Measurements from ENCODE around the gene EMC10.

Gene EMC10

DNA sequence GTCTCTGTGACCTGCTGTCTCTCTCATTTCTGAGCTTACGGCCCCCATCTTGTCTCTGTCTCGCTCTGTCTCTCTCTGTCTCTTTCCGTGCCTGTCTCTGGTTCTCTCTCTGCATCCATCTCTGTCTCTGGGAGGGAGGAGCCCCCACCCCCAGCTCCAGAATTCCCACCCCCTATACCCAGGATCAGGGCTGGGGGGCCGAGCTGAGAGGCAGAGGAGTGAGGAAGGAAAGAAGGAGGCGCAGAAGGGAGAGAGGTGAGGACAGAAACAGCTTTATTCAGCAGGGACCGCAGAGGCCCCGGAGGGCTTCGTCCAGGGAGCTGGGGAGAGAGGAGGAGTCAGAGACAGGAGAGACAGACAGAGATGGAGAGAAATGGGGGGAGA lies 20.7 kb downstream of the EMC10 start:
- no peak for DNase-seq (ENCODE audit: low spot score)

DNA sequence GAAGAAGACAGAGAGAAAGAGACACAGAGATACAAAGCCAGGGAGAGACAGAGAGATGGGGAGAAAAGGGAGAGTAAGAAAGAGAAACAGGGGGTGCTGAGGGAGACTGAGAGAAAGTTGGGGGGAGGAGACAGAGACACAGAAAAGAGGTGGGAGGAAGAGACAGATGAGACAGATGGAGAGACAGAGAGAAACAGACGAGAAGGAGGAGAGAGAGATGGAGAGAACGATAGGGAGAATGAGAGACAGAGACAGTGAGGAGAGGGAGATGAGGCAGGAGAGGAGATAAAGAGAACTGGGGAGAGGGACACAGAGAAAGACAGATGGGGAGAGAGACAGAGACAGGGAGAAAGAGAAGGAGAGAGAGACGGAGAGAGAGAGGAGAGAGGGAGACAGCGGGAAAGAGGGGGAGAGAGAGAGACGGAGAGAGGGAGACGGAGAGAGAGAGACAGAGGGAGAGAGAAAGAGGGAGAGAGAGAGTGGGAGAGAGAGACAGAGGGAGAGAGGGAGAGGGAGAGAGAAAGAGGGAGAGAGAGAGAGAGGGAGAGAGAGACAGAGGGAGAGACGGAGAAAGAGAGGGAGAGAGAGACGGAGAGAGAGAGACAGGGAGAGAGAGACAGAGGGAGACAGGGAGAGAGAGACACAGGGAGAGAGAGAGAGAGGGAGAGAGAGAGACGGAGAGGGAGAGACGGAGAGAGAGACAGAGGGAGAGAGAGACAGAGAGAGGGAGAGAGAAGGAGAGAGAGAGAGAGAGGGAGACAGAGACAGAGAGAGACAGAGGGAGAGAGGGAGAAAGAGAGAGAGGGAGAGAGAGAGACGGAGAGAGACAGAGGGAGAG lies 22.1 kb downstream of the EMC10 start:
- no peak for DNase-seq (ENCODE audit: low spot score)

DNA sequence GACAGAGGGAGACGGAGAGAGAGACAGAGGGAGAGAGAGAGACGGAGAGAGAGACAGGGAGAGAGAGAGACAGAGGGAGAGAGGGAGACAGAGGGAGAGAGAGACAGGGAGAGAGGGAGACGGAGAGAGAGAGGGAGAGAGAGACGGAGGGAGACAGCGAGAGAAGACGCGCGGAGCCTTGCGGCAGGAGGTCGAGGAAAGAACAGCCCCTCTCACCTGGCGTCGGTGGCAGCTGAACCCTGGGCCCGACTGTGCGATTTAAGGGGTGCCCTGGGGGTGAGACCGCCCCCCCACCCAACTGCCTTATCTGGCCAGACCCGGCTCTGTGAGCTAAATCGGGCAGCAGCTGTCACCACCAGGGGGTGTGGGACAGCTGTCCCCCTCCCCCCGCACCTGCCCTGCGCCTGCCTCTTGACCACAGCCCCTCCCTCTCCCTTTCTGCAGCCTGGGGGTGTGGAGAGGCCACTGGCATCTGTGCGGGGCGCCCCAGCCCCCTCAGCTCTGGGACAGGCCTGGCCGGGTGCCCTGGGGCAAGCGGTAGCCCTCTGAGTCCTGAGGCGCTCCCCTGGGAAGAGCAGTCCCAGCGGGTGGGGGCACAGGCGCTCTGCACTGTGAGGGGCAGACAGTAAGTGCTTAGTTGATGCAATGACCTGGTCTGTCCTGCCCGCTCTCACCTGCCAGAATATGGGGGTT lies 23.9 kb downstream of the EMC10 start:
- peak; percentile 57 for DNase-seq (ENCODE audit: low spot score)

DNA sequence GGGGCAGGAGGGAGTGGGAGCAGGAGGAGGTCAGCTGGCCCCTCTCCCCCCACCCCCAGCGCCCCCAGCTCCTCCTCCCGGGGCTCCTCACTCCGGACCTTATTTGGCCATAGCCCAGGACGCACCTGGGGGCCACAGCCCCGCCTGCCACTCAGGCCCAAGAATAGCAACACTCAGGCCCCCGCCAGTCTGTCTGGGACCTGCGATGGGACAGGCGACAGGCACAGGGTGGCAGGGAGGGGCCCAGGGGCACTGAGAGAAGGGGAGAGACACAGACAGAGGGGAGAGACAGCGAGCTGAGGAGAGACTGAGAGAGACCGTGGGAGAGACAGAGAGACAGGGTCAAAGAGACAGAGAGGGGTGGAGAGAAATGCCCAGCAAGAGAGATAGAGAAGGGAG lies 24.4 kb downstream of the EMC10 start:
- no peak for DNase-seq (ENCODE audit: low spot score)

DNA sequence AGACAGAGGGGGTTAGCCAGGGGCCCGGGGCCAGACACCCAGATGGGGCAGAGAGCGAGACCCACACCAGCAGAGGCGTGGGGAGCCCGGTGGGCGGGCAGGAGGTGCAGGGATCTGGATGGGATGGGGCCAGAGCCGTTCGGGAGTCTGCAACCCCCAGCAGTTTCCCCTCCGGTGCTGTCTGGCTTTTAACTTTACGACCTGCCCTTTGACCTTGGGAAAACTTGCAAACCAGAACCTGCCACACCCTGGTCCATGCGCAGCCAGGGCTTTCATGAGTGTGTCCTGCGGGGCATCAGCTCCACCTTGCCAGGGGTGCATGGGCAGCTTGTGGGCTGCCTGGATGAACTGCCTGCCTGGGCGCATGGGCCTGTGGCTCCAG lies 24.9 kb downstream of the EMC10 start:
- DNase-seq (ENCODE audit: low spot score) = peak; percentile 71

- DNase-seq (ENCODE audit: low spot score) = no peak
Measured at GRCh38 chr19:50501568-50502475, 25.5 kb downstream of the EMC10 start.

DNA sequence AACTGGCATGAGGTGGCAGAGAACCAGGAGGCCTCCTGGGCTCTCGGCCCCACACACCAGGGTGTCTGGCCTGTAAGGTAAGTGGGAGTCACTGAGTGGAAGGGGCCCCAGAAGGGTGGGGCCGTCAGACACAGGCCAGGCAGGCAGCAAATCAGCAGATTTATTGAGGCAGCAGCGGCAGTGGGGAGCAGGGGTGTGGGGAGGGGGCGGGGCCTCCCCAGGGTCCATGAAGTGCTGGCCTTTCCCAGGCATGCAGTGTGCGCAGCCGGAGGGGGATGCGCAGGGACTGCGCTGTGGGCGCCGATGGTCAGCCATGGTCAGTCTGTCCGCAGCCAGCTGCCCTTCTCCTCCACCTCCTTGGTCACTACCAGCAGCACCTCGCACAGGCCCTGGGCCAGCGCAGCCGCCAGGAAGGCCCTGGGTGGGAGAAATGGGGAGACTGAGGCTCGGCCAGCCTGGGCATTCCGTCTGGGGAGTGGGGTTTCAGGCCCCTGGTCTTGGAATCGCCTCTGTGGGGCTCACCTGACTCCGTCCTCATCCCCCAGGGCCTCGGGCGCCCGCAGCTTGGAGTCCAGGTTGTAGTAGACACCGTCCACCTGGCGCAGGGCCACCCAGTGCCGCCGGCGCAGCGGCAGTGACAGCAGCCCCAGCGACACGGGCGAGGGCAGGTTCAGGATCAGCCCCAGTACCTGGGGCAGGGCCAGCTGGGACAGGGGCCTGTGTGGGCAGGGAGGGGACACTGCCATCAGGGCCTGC lies 29.7 kb downstream of the EMC10 start:
- no peak for DNase-seq (ENCODE audit: low spot score)

DNA sequence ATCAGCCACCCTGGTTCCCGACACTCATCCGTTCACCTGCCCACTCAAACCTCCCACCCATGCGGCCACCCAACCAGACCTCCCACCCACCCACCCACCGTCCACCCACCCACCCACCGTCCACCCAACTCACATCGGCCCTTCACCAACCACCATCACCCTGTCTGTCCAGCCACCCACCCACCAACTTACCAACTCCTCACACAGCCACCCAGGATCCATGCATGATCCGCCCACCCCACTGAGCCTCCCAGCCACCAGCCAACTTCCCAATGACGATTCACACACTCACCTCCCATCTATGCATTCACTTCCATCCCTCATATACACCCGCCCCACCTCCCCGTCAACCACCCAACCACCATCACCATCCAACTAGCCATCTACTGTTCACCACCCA lies 30.4 kb downstream of the EMC10 start:
- no peak for DNase-seq (ENCODE audit: low spot score)

DNA sequence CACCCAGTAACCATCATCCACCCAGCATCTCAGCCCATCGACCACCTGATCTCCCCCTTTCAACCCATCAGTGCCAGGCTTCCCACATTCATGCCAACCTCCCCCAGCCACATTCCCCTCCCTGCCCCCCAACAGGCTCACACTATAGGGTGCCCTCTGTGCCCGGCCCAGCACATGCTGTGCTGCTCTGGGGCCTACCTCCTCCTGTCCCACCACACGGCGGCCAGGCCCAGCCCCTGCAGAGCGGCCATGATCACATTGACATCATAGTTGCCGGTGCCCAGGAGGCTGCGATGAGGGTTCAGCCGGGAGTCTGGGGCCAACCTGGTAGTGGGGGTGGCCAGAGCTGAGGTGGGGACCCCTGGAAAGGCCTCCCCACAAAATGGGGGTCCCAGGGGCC lies 31.1 kb downstream of the EMC10 start:
- no peak for DNase-seq (ENCODE audit: low spot score)

DNA sequence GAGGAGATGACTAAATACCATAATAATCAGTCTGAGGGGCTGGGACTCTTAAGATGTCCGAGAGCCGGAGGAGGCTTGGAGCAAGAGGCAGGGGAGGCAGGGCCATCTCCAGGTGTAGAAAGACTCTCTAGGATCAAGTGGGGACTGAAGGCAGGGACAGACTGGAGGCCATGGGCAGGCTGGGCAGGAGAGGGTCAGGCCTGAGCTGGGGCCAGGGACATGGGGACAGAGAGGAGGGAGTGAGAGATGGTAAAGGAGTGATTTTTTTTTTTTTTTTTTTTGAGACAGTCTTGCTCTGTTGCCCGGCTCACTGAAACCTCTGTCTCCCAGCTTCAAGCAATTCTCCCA lies 32.5 kb downstream of the EMC10 start:
- DNase-seq (ENCODE audit: low spot score) = no peak

GRCh38 chr19:50509366-50509765 lies 33.1 kb downstream of the EMC10 start:
- DNase-seq (ENCODE audit: low spot score) = no peak

DNA sequence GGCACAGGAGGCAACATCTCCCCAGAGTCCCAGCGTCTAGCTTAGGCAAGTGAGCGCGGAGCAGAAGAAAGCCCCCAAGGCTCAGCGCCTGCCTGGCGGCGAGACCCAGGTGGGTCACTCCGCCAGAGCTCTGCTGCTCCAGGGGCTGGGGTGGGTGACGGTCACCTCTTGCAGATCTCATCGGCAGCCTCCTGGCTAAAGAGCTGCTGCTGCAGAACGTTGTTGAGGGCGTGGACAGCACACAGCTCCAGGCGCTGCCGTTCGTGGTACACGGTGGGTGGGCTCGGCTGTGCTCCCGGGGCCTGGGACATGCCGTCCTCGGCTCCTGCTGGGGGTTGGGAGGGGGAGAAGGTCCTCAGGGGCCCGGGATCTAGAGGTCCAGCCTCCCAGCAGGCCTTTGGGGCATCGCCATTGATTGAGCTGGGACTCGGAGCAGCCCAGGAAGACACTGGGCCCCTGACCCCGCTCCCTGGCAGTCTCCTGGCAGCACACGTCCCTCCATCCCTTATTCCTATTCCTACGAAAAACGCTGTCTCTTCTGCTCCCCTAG lies 33.9 kb downstream of the EMC10 start:
- DNase-seq (ENCODE audit: low spot score) = no peak

GRCh38 chr19:50510700-50511068 lies 34.4 kb downstream of the EMC10 start:
- no peak for DNase-seq (ENCODE audit: low spot score)

DNA sequence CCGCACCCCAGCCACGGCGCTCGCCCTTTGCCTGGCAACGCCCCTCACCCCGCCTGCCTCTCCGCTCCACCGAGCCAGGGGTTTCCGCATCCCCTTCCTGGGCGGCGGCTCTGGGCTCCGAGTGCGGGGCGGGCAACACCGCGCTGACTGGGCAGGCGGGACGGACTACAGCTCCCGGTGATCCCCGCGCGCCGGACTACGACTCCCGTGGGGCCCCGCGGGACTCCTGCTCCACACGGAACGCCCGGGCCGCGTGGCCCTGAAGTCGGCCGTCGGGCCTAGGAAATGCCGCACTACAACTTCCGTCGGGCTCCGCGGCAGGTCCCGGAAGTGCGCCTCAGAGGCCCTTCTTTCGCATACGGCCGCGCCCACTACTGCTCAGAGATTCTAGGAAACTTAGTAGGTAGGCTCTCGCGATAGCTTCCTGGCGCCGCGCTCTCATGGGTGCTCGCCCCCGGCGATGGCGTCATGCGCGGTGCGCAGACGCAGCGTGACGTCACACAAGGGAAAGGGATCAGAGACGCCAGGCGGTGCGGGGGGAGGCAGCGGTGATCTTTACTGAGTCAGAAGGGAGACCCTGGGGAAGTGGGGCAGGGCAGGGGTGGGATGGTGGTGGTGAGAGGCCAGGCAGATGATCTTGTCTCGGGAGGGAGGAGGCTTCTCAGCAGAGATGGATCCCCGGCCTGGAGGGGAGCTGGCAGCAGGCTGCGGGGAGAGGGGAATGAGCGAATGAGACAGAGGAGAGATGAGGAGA lies 34.9 kb downstream of the EMC10 start, which contains the start of gene JOSD2:
Gene JOSD2 (minus strand): TSS at position 123 of the 754 bp plus-strand sequence. CDS start 760 bp downstream, outside the sequence.
- DNase-seq (ENCODE audit: low spot score) = peak; percentile 100

- DNase-seq (ENCODE audit: low spot score) = no peak
Measured at GRCh38 chr19:50512112-50512998, 36.0 kb downstream of the EMC10 start.

- no peak for DNase-seq (ENCODE audit: low spot score)
Measured at GRCh38 chr19:50512999-50513745, 36.9 kb downstream of the EMC10 start.

- DNase-seq (ENCODE audit: low spot score) = no peak
Measured at GRCh38 chr19:50513746-50514345, 37.5 kb downstream of the EMC10 start, which contains the start of gene ASPDH. Gene ASPDH, minus strand, starts transcription at chr19:50513913. Its CDS starts 90 bp downstream, at chr19:50513823.

DNA sequence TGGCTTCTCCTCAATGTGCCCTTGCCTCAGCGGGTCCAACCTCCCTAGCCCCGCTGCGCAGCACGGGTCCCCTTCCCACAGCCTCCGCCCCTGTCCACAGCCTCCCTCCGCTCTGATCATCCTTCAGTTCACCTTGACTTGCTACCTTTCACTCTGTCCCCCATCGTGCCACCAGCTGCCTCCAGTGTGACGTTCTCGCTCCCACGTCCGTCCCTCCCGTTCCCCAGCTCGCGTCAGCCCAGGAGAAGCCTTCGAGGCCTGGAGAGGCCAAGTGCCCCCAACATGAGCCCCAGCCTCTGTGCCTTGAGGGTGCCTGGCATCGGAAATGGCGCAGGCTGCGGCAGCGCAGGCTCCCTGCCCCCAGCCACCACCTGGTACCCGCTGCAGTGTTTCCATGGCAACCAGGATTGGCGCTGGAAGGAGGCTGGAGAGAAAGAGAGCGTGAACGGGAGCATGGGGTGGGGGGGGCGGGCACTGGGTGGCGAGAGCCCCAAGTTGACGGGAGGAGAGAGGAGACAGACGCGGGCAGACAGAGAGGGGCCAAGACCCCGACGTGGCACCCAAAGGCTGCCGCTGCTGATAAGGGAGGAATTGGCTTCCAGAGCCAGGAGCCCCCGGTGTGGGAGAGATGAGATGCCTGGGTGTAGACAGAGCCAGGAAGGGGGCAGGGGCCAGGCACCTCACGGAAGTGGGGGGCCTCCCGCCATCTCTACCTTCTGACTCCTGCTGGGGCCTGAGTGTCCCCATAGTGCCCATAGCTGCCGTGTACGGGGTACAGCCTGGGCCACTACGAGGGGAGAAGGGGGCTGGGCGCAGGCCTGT lies 38.2 kb downstream of the EMC10 start:
- no peak for DNase-seq (ENCODE audit: low spot score)
